Common myeloid progenitor, CD34-positive (primary cell): Measurements from ENCODE around the gene CHRNA3.

ENCODE experiments used
- CTCF ChIA-PET: fragments of 350-600 bp; sonication (Branson Sonifier 250); formaldehyde crosslinking; loops from one replicate; lab custom pipeline; 2021; ENCODE audit warnings: antibody characterized with exemption; lab: Charles Lee
- POLR2A ChIA-PET: fragments of 350-600 bp; sonication (Branson Sonifier 250); formaldehyde crosslinking; loops from one replicate; lab custom pipeline; 2021; ENCODE audit warnings: antibody characterized with exemption; lab: Charles Lee
- DNase-seq, 3 donors: peaks; one replicate each; pipeline versions ENCODE4 v3.0.0 to v3.0.0-alpha.2; 2013
- H3K27ac ChIP-seq, 2 experiments: 1 replicate in 1 of 2; 2 replicates in 1 of 2; pipeline ENCODE4 v1.7.0; 2013; ENCODE audit warnings: inconsistent platforms in 2 of 2, low read length in 2 of 2, mild to moderate bottlenecking in 2 of 2, low read depth in 1 of 2, moderate library complexity in 1 of 2; ENCODE audit not compliant: severe bottlenecking in 2 of 2, insufficient read depth in 1 of 2, poor library complexity in 1 of 2
- H3K27me3 ChIP-seq, 5 experiments: replicated peaks in 2 of 5; 1 replicate in 3 of 5; 2 replicates in 2 of 5; pipeline versions ENCODE4 v1.6.1 to v1.7.0; 2013; ENCODE audit warnings: low read length in 4 of 5, mild to moderate bottlenecking in 2 of 5, moderate library complexity in 2 of 5, inconsistent platforms in 1 of 5; ENCODE audit not compliant: insufficient read depth in 5 of 5, control insufficient read depth in 4 of 5
- H3K36me3 ChIP-seq, 4 experiments: 1 replicate in 2 of 4; 2 replicates in 2 of 4; pipeline versions ENCODE4 v1.6.1 to v1.7.0; 2013; ENCODE audit warnings: low read length in 3 of 4, control low read depth in 1 of 4, mild to moderate bottlenecking in 1 of 4; ENCODE audit not compliant: control insufficient read depth in 4 of 4, insufficient read depth in 4 of 4
- H3K4me1 ChIP-seq, 4 experiments: 1 replicate in 3 of 4; 2 replicates in 1 of 4; pipeline versions ENCODE4 v1.6.1 to v1.7.1; 2013; ENCODE audit warnings: low read length in 3 of 4, mild to moderate bottlenecking in 3 of 4, control low read depth in 1 of 4, inconsistent platforms in 1 of 4, moderate library complexity in 1 of 4; ENCODE audit not compliant: control insufficient read depth in 4 of 4, insufficient read depth in 4 of 4; ENCODE audit errors: control extremely low read depth in 1 of 4
- H3K4me3 ChIP-seq, 7 experiments: 1 replicate in 4 of 7; 2 replicates in 3 of 7; pipeline versions ENCODE4 v1.5.1 to v1.7.0; 2013; ENCODE audit warnings: mild to moderate bottlenecking in 7 of 7, low read length in 6 of 7, moderate library complexity in 6 of 7, inconsistent platforms in 2 of 7, low read depth in 2 of 7, control low read depth in 1 of 7; ENCODE audit not compliant: insufficient read depth in 4 of 7, control insufficient read depth in 1 of 7; ENCODE audit errors: extremely low read depth in 1 of 7
- H3K9me3 ChIP-seq, 5 experiments: 1 replicate in 4 of 5; 2 replicates in 1 of 5; pipeline versions ENCODE4 v1.6.1 to v1.7.1; 2013; ENCODE audit warnings: low read length in 4 of 5, mild to moderate bottlenecking in 2 of 5, inconsistent platforms in 1 of 5, low read depth in 1 of 5, moderate library complexity in 1 of 5; ENCODE audit not compliant: control insufficient read depth in 4 of 5, insufficient read depth in 2 of 5; ENCODE audit errors: control extremely low read depth in 1 of 5
- WGBS: methylation state at CpG from one replicate; pipeline ENCODE4 v1.1.5; 2013; ENCODE audit not compliant: insufficient coverage; 5-methylcytosine and 5-hydroxymethylcytosine counted together

The CHRNA3 gene

GRCh38 chr15:78661001-78661400, 40.2 kb upstream of the CHRNA3 start:
- ChIA-PET POLR2A (no interaction called here), CTCF (interaction anchor here (1.3 kb wide), 1 partner anchor 22 kb away, joined by 4 read pairs; no protein-coding TSS in a partner anchor)
- no peaks in the 10 kb centered on the region for H3K9me3 ChIP-seq
- H3K4me1 ChIP-seq = peaks cover 0 to 3% (median 0%) of the 10 kb centered on the region in 4 experiments
- H3K27me3 ChIP-seq = no peaks in the 10 kb centered on the region
- WGBS = 99% methylated on average over 18 of the region's 19 CpGs
- no peak overlapping the region for H3K27ac ChIP-seq
- no peaks in the 10 kb centered on the region for H3K36me3 ChIP-seq
- H3K4me3 ChIP-seq = no peak overlapping the region
- no peak for DNase-seq

- no peak for DNase-seq
- no peak overlapping the region for H3K4me3 ChIP-seq
- 88% methylated on average over 8 of the region's 9 CpGs for WGBS
- no peaks in the 10 kb centered on the region for H3K9me3 ChIP-seq
- no peaks in the 10 kb centered on the region for H3K27me3 ChIP-seq
- no peaks in the 10 kb centered on the region for H3K36me3 ChIP-seq
- POLR2A ChIA-PET = no interaction called here
- CTCF ChIA-PET = no interaction called here
- H3K27ac ChIP-seq = no peak overlapping the region
- H3K4me1 ChIP-seq = peaks cover 0 to 3% (median 0%) of the 10 kb centered on the region in 4 experiments
Observed at GRCh38 chr15:78660584-78660983, 39.8 kb upstream of the CHRNA3 start.

GRCh38 chr15:78658823-78659222, 38.0 kb upstream of the CHRNA3 start:
- Histone ChIP-seq H3K27me3 (no peaks in the 10 kb centered on the region), H3K36me3 (no peaks in the 10 kb centered on the region), H3K9me3 (no peaks in the 10 kb centered on the region), H3K27ac (no peak overlapping the region), H3K4me1 (peaks cover 0 to 3% (median 0%) of the 10 kb centered on the region in 4 experiments), H3K4me3 (no peak overlapping the region)
- DNase-seq = no peak
- POLR2A ChIA-PET = no interaction called here
- CTCF ChIA-PET = no interaction called here

- Histone ChIP-seq H3K36me3 (no peaks in the 10 kb centered on the region), H3K27ac (no peak overlapping the region), H3K4me1 (no peaks in the 10 kb centered on the region), H3K4me3 (no peak overlapping the region), H3K27me3 (no peaks in the 10 kb centered on the region), H3K9me3 (no peaks in the 10 kb centered on the region)
- ChIA-PET POLR2A (no interaction called here), CTCF (interaction anchor here (0.5 to 6.3 kb wide), 2 partner anchors 15 to 415 kb away, joined by 3 to 30 read pairs; no protein-coding TSS in a partner anchor)
- 100% methylated on average over 2 of the region's 4 CpGs for WGBS
- no peak for DNase-seq
Observed at GRCh38 chr15:78654272-78654671, 33.5 kb upstream of the CHRNA3 start.

- no CpG with 5 or more reads among the region's 1 CpG for WGBS
- H3K36me3 ChIP-seq = no peaks in the 10 kb centered on the region
- H3K4me3 ChIP-seq = no peak overlapping the region
- no peaks in the 10 kb centered on the region for H3K4me1 ChIP-seq
- no peaks in the 10 kb centered on the region for H3K27me3 ChIP-seq
- no peak for DNase-seq
- H3K9me3 ChIP-seq = no peaks in the 10 kb centered on the region
- no peak overlapping the region for H3K27ac ChIP-seq
- POLR2A ChIA-PET = no interaction called here
- CTCF ChIA-PET = interaction anchor here (0.8 to 6.3 kb wide), 4 partner anchors 11 to 47 kb away, joined by 3 to 30 read pairs (median 3); no protein-coding TSS in a partner anchor
Observed at GRCh38 chr15:78651930-78652615, 31.3 kb upstream of the CHRNA3 start.

- no peak overlapping the region for H3K4me3 ChIP-seq
- no peaks in the 10 kb centered on the region for H3K4me1 ChIP-seq
- ChIA-PET CTCF (interaction anchor here (0.9 to 6.3 kb wide), 4 partner anchors 9 to 48 kb away, joined by 3 to 30 read pairs (median 4); no protein-coding TSS in a partner anchor), POLR2A (no interaction called here)
- H3K36me3 ChIP-seq = no peaks in the 10 kb centered on the region
- H3K27ac ChIP-seq = no peak overlapping the region
- H3K27me3 ChIP-seq = no peaks in the 10 kb centered on the region
- no peaks in the 10 kb centered on the region for H3K9me3 ChIP-seq
- DNase-seq = no peak
- WGBS = 96% methylated on average over 3 of the region's 3 CpGs
Observed at GRCh38 chr15:78651007-78651406, 30.2 kb upstream of the CHRNA3 start.

- no peaks in the 10 kb centered on the region for H3K4me1 ChIP-seq
- H3K4me3 ChIP-seq = no peak overlapping the region
- no peak for DNase-seq
- WGBS = 96% methylated on average over 4 of the region's 4 CpGs
- ChIA-PET POLR2A (no interaction called here), CTCF (interaction anchor here (0.9 to 6.3 kb wide), 3 partner anchors 8 to 44 kb away, joined by 3 to 30 read pairs (median 4); no protein-coding TSS in a partner anchor)
- H3K36me3 ChIP-seq = no peaks in the 10 kb centered on the region
- no peaks in the 10 kb centered on the region for H3K27me3 ChIP-seq
- H3K27ac ChIP-seq = no peak overlapping the region
- H3K9me3 ChIP-seq = no peaks in the 10 kb centered on the region
Observed at GRCh38 chr15:78650022-78650421, 29.2 kb upstream of the CHRNA3 start.
